K562 (cell line): ENCODE measurements around the gene B3GAT3. TPM values are rescaled to one million over a fixed set of nuclear protein-coding genes. Genes with fewer than 3 reads are reported as not detected.

Experiments
- ATAC-seq: fragments of 200-7000 bp; cut with Tn5 transposase; 3 replicates; pipeline ENCODE4 v1.9.1; 2020; ENCODE audit warnings: moderate library complexity
- BruUV-seq: library from RNA; stranded (reverse); fragments of 400-500 nt; replicated peaks from 2 replicates; lab custom pipeline; 2021; lab: Mats Ljungman, UMichigan
- CTCF ChIA-PET: fragments of 300-600 bp; formaldehyde crosslinking; extraction: SDS; loops from one replicate; lab custom pipeline; 2021; ENCODE audit warnings: low intra/inter-chr PET ratio; lab: Yijun Ruan, JAX
- POLR2A ChIA-PET: fragments of 300-600, 350-650 bp; sonication (Branson Sonifier 250); formaldehyde crosslinking; extraction: SDS; loops from one replicate; lab custom pipeline; 2021; ENCODE audit warnings: antibody characterized with exemption, inconsistent platforms; lab: Yijun Ruan, JAX
- DNase-seq, 4 experiments: peaks; one replicate each; pipeline versions ENCODE4 v3.0.0 to v3.0.0-alpha.2; 2011 to 2018; ENCODE audit warnings: low spot score in 3 of 4, mixed read lengths in 3 of 4; ENCODE audit errors: extremely low read depth in 1 of 4
- FAIRE-seq: peaks from 2 replicates; lab custom pipeline; 2011; peaks lifted over from hg19 to GRCh38; lab: Jason Lieb, UNC
- H2AFZ ChIP-seq: 2 replicates; pipeline ENCODE4 v1.6.0; 2011; ENCODE audit warnings: low read depth, low read length, control low read depth, inconsistent platforms
- H3K27ac ChIP-seq: fragments of 200-600 bp; 3 replicates; pipeline ENCODE4 v1.8.0; 2011; ENCODE audit warnings: low read depth, mild to moderate bottlenecking, control low read depth, inconsistent platforms, low read length, moderate library complexity, mixed read lengths; ENCODE audit errors: extremely low read depth
- H3K27me3 ChIP-seq, 2 experiments: fragments of 300-600 bp in 1 of 2; 2 replicates in 1 of 2; 3 replicates in 1 of 2; pipeline versions ENCODE4 v1.6.0 to v1.8.0; 2011; ENCODE audit warnings: inconsistent platforms in 2 of 2, low read length in 2 of 2, mild to moderate bottlenecking in 1 of 2, mixed read lengths in 1 of 2, moderate library complexity in 1 of 2; ENCODE audit not compliant: control insufficient read depth in 2 of 2, insufficient read depth in 2 of 2
- H3K36me3 ChIP-seq: fragments of 300-600 bp; 3 replicates; pipeline ENCODE4 v1.8.0; 2011; ENCODE audit warnings: mild to moderate bottlenecking, low read length, inconsistent platforms; ENCODE audit not compliant: control insufficient read depth, insufficient read depth
- H3K4me1 ChIP-seq, 2 experiments: fragments of 200-600 bp in 1 of 2; replicated peaks in 1 of 2; 2 replicates in 1 of 2; 3 replicates in 1 of 2; pipeline versions ENCODE4 v1.5.1 to v1.8.0; 2011; ENCODE audit warnings: inconsistent platforms in 2 of 2, low read length in 2 of 2, mild to moderate bottlenecking in 1 of 2, mixed read lengths in 1 of 2, moderate library complexity in 1 of 2; ENCODE audit not compliant: control insufficient read depth in 2 of 2, insufficient read depth in 2 of 2
- H3K4me2 ChIP-seq: 2 replicates; pipeline ENCODE4 v1.6.1; 2011; ENCODE audit warnings: low read length, control low read depth, inconsistent platforms, mixed read lengths; ENCODE audit not compliant: insufficient read depth
- H3K4me3 ChIP-seq: fragments of 200-600 bp; sonication (generic), shearing (Covaris generic); 2 replicates; pipeline ENCODE4 v1.5.1; 2016; ENCODE audit warnings: control low read depth, inconsistent platforms
- H3K79me2 ChIP-seq: fragments of 200-600 bp; 3 replicates; pipeline ENCODE4 v1.8.0; 2011; ENCODE audit warnings: low read length, inconsistent platforms; ENCODE audit not compliant: control insufficient read depth, insufficient read depth
- H3K9ac ChIP-seq, 2 experiments: 2 replicates each; pipeline versions ENCODE4 v1.6.0 to v1.6.1; 2011; ENCODE audit warnings: low read depth in 2 of 2, low read length in 2 of 2, control low read depth in 1 of 2, inconsistent platforms in 1 of 2, mild to moderate bottlenecking in 1 of 2, mixed read lengths in 1 of 2; ENCODE audit not compliant: insufficient read depth in 1 of 2
- H3K9me1 ChIP-seq: one replicate; pipeline ENCODE4 v1.6.0; 2011; ENCODE audit warnings: inconsistent platforms, mild to moderate bottlenecking, low read length, moderate library complexity; ENCODE audit not compliant: control insufficient read depth, insufficient read depth
- H3K9me3 ChIP-seq: replicated peaks from 2 replicates; pipeline ENCODE4 v1.5.1; 2011; ENCODE audit warnings: low read depth, low read length, inconsistent platforms; ENCODE audit not compliant: control insufficient read depth, insufficient read depth
- H4K20me1 ChIP-seq: replicated peaks from 2 replicates; pipeline ENCODE4 v1.6.1; 2011; ENCODE audit warnings: low read length, inconsistent platforms, mixed read lengths; ENCODE audit not compliant: control insufficient read depth, insufficient read depth
- E2F5 ChIP-seq: sonication (generic); formaldehyde crosslinking; IDR thresholded peaks from 2 replicates; pipeline ENCODE4 v1.8.0; 2022; ENCODE audit warnings: mild to moderate bottlenecking, missing genetic modification reagents
- ESRRB ChIP-seq: fragments of 250-450 bp; sonication (Bioruptor Pico); IDR thresholded peaks from 2 replicates; pipeline ENCODE4 v1.5.0; 2020; ENCODE audit warnings: mild to moderate bottlenecking, moderate library complexity, borderline replicate concordance
- GATAD2A ChIP-seq: fragments of 450-650 bp; IDR thresholded peaks from 2 replicates; pipeline ENCODE4 v1.6.1; 2017
- L3MBTL2 ChIP-seq: fragments of 450-650 bp; IDR thresholded peaks from 2 replicates; pipeline ENCODE4 v1.6.1; 2016; ENCODE audit warnings: mild to moderate bottlenecking, moderate library complexity
- MEF2A ChIP-seq: IDR thresholded peaks from 2 replicates; pipeline ENCODE4 v1.6.1; 2011; ENCODE audit warnings: low read depth, mild to moderate bottlenecking, low read length, moderate library complexity; ENCODE audit not compliant: control insufficient read depth
- NONO ChIP-seq, 2 experiments: fragments of 200-400 bp in 1 of 2; fragments of 450-650 bp in 1 of 2; formaldehyde crosslinking in 1 of 2; IDR thresholded peaks; 2 replicates each; pipeline ENCODE4 v1.6.1; 2017; ENCODE audit warnings: low read depth in 2 of 2, mild to moderate bottlenecking in 2 of 2, moderate library complexity in 2 of 2, low read length in 1 of 2
- RBFOX2 ChIP-seq: fragments of 200-400 bp; formaldehyde crosslinking; IDR thresholded peaks from 2 replicates; pipeline ENCODE4 v1.6.1; 2017; ENCODE audit warnings: low read depth, mild to moderate bottlenecking, low read length, moderate library complexity
- RCOR1 ChIP-seq, 2 experiments: IDR thresholded peaks; 2 replicates each; pipeline ENCODE4 v1.6.1; 2012; ENCODE audit warnings: low read depth in 2 of 2, low read length in 2 of 2, borderline replicate concordance in 1 of 2, improper control_type of control experiment in 1 of 2
- SNRNP70 ChIP-seq: fragments of 200-400 bp; formaldehyde crosslinking; optimal IDR thresholded peaks from 2 replicates; pipeline ENCODE3; 2017; ENCODE audit warnings: low read depth, low read length
- ZBTB49 ChIP-seq: sonication (generic); formaldehyde crosslinking; IDR thresholded peaks from 2 replicates; pipeline ENCODE4 v1.8.0; 2022; ENCODE audit warnings: missing genetic modification reagents, mild to moderate bottlenecking, borderline replicate concordance
- ZC3H11A ChIP-seq: IDR thresholded peaks from 2 replicates; pipeline ENCODE4 v1.6.1; 2012; ENCODE audit warnings: low read depth, low read length, improper control_type of control experiment
- ZFP30 ChIP-seq: fragments of 250-450 bp; sonication (Bioruptor Pico); IDR thresholded peaks from 2 replicates; pipeline ENCODE4 v1.8.0; 2022; ENCODE audit warnings: moderate library complexity, mild to moderate bottlenecking, inconsistent platforms, borderline replicate concordance
- ZKSCAN8 ChIP-seq: fragments of 200-800 bp; sonication (Bioruptor generic); IDR thresholded peaks from 2 replicates; pipeline ENCODE4 v1.6.1; 2016; ENCODE audit warnings: missing genetic modification characterization, missing compliant biosample characterization
- ZNF143 ChIP-seq: sonication (generic); formaldehyde crosslinking; IDR thresholded peaks from 2 replicates; pipeline ENCODE4 v1.9.0; 2022; ENCODE audit warnings: mild to moderate bottlenecking, missing genetic modification reagents
- WGBS: fragments of 100-300 bp; shearing (Covaris generic); methylation state at CpG from one replicate; pipeline ENCODE4 v1.1.6; 2016; ENCODE audit warnings: low coverage, mixed read lengths; ENCODE audit not compliant: insufficient coverage; ENCODE audit errors: missing lambda C conversion rate; 5-methylcytosine and 5-hydroxymethylcytosine counted together
- in situ Hi-C: fragments of 300-500 bp; cut with MboI; formaldehyde crosslinking; loops from 4 replicates; pipeline ENCODE4 v1.15.0; 2018; ENCODE audit warnings: inconsistent platforms, mixed read lengths
- intact Hi-C: fragments of 100-400 bp; cut with micrococcal nuclease; formaldehyde crosslinking; loops from 2 replicates; pipeline ENCODE4 v1.14.2; 2022
- polyA plus RNA-seq, 8 experiments: library from polyadenylated mRNA; depleted of rRNA in 4 of 8; stranded (reverse) in 5 of 8; unstranded in 3 of 8; fragments of >200 nt; fragmentation: Nextera tagmentation in 2 of 8; fragmentation: Illumina TruSeq in 1 of 8; extraction: Ambion mirVana in 2 of 8; extraction: Trizol in 1 of 8; gene quantifications; 2 replicates each; pipeline versions ENCODE4 v1.2.1 to v1.2.3, GENCODE V29; 2011 to 2014; ENCODE audit warnings: inconsistent platforms in 1 of 8, missing spikeins in 1 of 8
- total RNA-seq, 7 experiments: library from RNA; depleted of rRNA in 6 of 7; stranded (reverse); fragments of >200 nt in 6 of 7; fragmentation: Illumina TruSeq in 2 of 7; extraction: Trizol in 2 of 7; gene quantifications; 2 replicates each; pipeline versions ENCODE4 v1.2.1 to v1.2.3, GENCODE V29; 2011 to 2021; ENCODE audit warnings: low replicate concordance in 1 of 7

B3GAT3 gene
- total and polyA plus RNA-seq, 9 of the 15 experiments (the other 6 are each of a cell fraction or from before 2014, with no cell fraction given), result 0.30 to 64.0 (median 21.4) TPM

- Histone ChIP-seq H3K4me2 (peak overlapping the region; percentile 77), H3K36me3 (peaks cover 80% of the 10 kb centered on the region), H3K9me1 (no peaks in the 10 kb centered on the region), H3K27ac (peak overlapping the region; percentile 84; the same call in 2 of the 3 replicates), H4K20me1 (peaks cover 3% of the 10 kb centered on the region), H3K27me3 (no peaks in the 10 kb centered on the region), H3K79me2 (peaks cover 52% of the 10 kb centered on the region), H3K4me3 (peak overlapping the region; percentile 96), H3K9me3 (no peaks in the 10 kb centered on the region), H3K4me1 (peaks cover 22 to 37% of the 10 kb centered on the region in 2 experiments; a peak in 4 of 5 replicates), H3K9ac (peak overlapping the region; percentile 93 to 98), H2AFZ (no peak overlapping the region)
- intact Hi-C loops, result no loop called here
- in situ Hi-C loops, result no loop called here
- ChIA-PET CTCF (no interaction called here), POLR2A (interaction anchor here (0.6 to 3.8 kb wide), 17 partner anchors 9 to 216 kb away, joined by 3 to 34 read pairs (median 4); partner anchors contain the start of genes C11orf98, CSKMT and TUT1)
- WGBS, result 86% methylated on average over 17 of the region's 17 CpGs
- no TSS peak for BruUV-seq
- no peak for FAIRE-seq
- TF ChIP-seq ZKSCAN8 (no peak), ZFP30 (no peak), E2F5 (CRISPR knock-in tag) (no peak), SNRNP70 (no peak), RBFOX2 (peak; percentile 50; the same call in 1 of the 2 replicates), GATAD2A (no peak), ESRRB (CRISPR knock-in tag) (no peak), ZNF143 (CRISPR knock-in tag) (peak; percentile 29; the same call in 1 of the 2 replicates), ZC3H11A (no peak), L3MBTL2 (no peak), ZBTB49 (CRISPR knock-in tag) (no peak), RCOR1 (IDR thresholded peaks at IDR 0.05; ENCODE audit: borderline replicate concordance in 1 of 2, low read depth in 2 of 2, low read length in 2 of 2) (no peak), NONO (IDR thresholded peaks at IDR 0.05; ENCODE audit: low read depth in 2 of 2, low read length in 1 of 2) (no peak), MEF2A (no peak)
- no peak for ATAC-seq
- DNase-seq, result no peak
These were observed 46.6 kb downstream of the B3GAT3 start for GRCh38 chr11:62575156-62575555.
